Activated naive CD4-positive, alpha-beta T cell treated with anti-CD3 and anti-CD28 coated beads, Interleukin-2, amount 50 U/mL, for 72 hours (primary cell): ENCODE results near the gene DPF3. TPM values are rescaled to one million over a fixed set of nuclear protein-coding genes. Genes with fewer than 3 reads are reported as not detected.

Source experiments
- ATAC-seq, 2 donors: fragments of 150-1000 bp; cut with Tn5 transposase; 2 replicates each; pipeline ENCODE4 v1.10.0; 2021; ENCODE audit warnings: mild to moderate bottlenecking in 2 of 2, moderate library complexity in 2 of 2
- DNase-seq, 2 donors: peaks; one replicate each; pipeline ENCODE4 v3.0.0; 2021 to 2022; ENCODE audit warnings: low spot score in 2 of 2
- H3K27ac Mint-ChIP-seq, 2 donors: one replicate each; pipeline ENCODE4 v1.8.0; 2022; ENCODE audit warnings: mild to moderate bottlenecking in 2 of 2, mixed read lengths in 2 of 2
- H3K36me3 Mint-ChIP-seq, 2 donors: one replicate each; pipeline ENCODE4 v1.8.0; 2022; ENCODE audit warnings: mixed read lengths in 2 of 2
- H3K9me3 Mint-ChIP-seq, 2 donors: one replicate each; pipeline ENCODE4 v1.8.0; 2022; ENCODE audit warnings: mixed read lengths in 2 of 2
- total RNA-seq, 2 donors: library from RNA; stranded (reverse); gene quantifications; one replicate each; pipeline ENCODE4 v1.2.3, GENCODE V29; 2022

The DPF3 gene
- total RNA-seq, 2 donors from 2014 or later: 0.29 TPM; not detected in 1

DNA sequence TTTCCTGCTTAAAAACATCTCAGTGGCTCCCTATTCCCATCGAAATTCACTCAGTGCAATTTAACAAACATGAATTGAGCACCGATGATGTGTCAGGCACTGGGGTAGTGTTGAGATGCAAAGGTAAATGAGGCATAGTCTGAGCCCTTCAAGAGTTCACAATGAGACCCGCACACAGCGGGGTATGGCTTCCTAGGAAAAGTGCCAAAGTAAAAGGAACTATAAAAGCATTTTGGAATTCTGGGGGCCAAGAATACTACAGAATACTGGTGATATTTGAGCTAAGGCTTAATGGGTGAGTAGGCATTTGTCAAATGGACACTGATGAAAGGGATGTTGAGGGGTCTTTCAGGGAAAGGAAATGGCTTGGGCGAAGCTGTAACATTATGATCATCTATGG is 315.4 kb downstream of the DPF3 start:
- Mint-ChIP-seq H3K9me3 (no peaks in the 10 kb centered on the region), H3K27ac (no peak overlapping the region), H3K36me3 (no peaks in the 10 kb centered on the region)
- ATAC-seq (no peak), DNase-seq (no peak)

DNA sequence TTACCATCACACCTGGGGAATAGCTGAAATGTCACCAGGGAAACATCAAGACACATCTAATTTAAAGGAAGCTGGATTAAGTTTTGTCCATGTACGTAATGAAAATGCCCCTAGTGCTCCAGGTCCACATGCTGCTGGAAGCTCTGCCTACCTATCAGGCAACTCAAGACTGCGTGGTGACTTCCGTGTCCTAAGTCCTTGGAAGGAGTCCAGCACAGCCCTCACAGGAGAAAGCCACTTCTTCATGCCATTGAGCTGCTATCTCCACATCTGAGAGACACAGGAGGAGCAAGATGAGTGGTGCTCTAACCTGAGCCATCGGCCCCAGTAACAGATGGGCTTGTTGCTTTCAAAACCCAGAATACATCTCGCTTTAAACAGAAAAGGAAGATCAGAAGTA is 316.4 kb downstream of the DPF3 start:
- ATAC-seq (no peak), DNase-seq (no peak)
- H3K36me3 Mint-ChIP-seq: no peaks in the 10 kb centered on the region
- no peaks in the 10 kb centered on the region for H3K9me3 Mint-ChIP-seq
- H3K27ac Mint-ChIP-seq: no peak overlapping the region

DNA sequence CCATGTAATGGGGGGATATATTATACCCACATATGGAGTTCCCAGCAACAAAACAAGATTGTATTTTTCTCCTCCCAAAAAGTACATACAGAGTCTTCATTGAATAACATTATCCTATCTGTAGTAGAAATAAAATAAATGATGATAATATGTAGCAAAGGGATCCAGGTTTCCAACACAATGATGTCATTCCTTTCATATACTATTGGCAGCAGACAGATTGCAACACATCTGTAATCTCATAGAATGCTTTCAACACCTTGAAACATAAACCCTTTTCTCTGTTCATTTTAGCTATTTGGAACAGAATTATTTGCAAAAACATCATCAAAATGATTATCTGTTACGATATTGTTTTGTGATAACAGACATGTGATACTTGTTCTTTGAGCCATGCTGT is 317.6 kb downstream of the DPF3 start:
- no peak for ATAC-seq
- no peak overlapping the region for H3K27ac Mint-ChIP-seq

DNA sequence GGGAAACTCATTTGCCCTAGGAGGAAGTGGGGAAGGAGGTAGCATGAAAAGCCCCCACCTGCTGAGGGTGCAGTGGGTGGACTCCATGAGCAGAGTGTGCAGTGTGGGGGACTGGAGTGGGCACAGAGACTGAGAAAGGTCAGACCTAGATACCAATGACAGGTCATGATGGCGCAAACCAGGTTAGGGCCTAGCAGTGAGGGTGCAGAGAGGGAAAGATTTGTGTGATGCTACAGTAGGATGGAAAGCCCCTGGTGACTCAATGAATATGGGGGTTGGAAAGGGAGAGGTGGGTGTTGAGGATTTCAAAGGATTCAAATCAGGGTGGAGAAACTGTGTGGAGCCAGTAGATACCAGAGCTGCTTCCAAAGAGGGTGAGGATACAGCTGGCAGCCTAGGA is 319.2 kb downstream of the DPF3 start:
- ATAC-seq (peak in 1 of 2 donors; percentile 11), DNase-seq (no peak)
- Mint-ChIP-seq H3K36me3 (no peaks in the 10 kb centered on the region), H3K27ac (no peak overlapping the region), H3K9me3 (peaks cover 0 to 4% of the 10 kb centered on the region in 2 donors)

More for the DNA sequence above, 317.6 kb downstream of the DPF3 start:
- Mint-ChIP-seq H3K9me3 (peaks cover 0 to 2% of the 10 kb centered on the region in 2 donors), H3K36me3 (no peaks in the 10 kb centered on the region)
- no peak for DNase-seq

DNA sequence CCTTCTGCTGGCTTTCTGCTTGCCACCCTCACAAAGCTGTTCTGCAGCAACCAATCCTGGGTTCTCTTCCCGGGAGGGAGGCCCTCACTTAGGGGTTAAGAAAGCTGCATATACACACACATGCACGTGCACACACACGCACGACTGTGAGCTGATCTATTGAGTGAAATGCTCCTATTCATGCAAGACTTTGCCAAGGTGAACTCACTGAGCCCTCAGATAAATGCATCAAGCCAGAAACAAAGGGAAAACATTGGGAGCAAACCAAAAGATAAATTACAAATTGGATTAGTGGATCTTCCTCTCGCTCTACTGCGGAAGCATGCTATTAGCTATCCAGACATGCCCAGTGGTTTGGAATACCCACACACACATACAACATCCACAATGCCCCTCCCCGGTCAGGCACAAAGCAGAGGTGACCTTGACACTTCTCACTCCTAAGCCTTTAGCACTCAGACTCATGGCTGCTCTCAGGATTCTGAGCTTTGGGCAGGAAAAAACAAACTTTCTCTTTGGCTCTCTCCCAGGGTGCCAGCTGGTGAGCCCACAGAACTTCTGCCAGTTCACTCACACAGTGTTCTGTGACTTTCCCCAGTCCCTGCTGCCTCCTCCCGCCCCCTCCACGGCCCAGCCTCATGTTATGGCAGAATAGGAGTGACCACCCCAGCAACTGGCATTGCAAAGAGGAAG is 320.0 kb downstream of the DPF3 start:
- H3K36me3 Mint-ChIP-seq: no peaks in the 10 kb centered on the region
- no peak for ATAC-seq
- H3K9me3 Mint-ChIP-seq: peaks cover 0 to 4% of the 10 kb centered on the region in 2 donors
- no peak for DNase-seq
- no peak overlapping the region for H3K27ac Mint-ChIP-seq

Other genes with a start within 250 kb of the DPF3 start
- 10 to 100 TPM; 17.7 to 20.5 TPM for gene DCAF4, start 32.4 kb upstream of the DPF3 start, total RNA-seq
- gene ZFYVE1, start 133.0 kb upstream of the DPF3 start, total RNA-seq: 10 to 100 TPM; 13.9 to 23.1 TPM
- 100 to 1,000 TPM in 1 of 2 donors, 10 to 100 TPM in 1; 86.4 to 100 TPM for gene RBM25, start 164.4 kb upstream of the DPF3 start, total RNA-seq
- 10 to 100 TPM; 26.6 to 34.6 TPM for gene PSEN1, start 242.4 kb upstream of the DPF3 start, total RNA-seq